ENCODE data around the gene KPRP.

GRCh38 chr1:152756872-152757271, 953 bp upstream of the KPRP start:
- no peak for TF ChIP-seq SUZ12 (IDR thresholded peaks at IDR 0.05; ENCODE audit: extremely low read depth, insufficient read depth, insufficient read length)
- TF ChIP-seq YY1 (IDR thresholded peaks at IDR 0.05; ENCODE audit: insufficient read depth, insufficient read length), result no peak

Data from NT2/D1 (cell line).